Smooth muscle cell (in vitro differentiated cells): ENCODE measurements around the gene NRXN3. TPM values are rescaled to one million over a fixed set of nuclear protein-coding genes. Genes with fewer than 3 reads are reported as not detected.

Experiments used
- DNase-seq: peaks from one replicate; lab custom pipeline; 2025; ENCODE audit not compliant: unreplicated experiment; lab: John Stamatoyannopoulos, UW
- H2AFZ ChIP-seq: fragments of 200-600 bp; sonication (generic); 2 replicates; pipeline ENCODE4 v1.6.0; 2016; ENCODE audit warnings: antibody characterized with exemption, low read depth, mild to moderate bottlenecking
- H3F3A ChIP-seq: fragments of 200-600 bp; sonication (generic); 2 replicates; pipeline ENCODE4 v1.6.0; 2017; ENCODE audit warnings: antibody characterized with exemption, low read depth
- H3K27ac ChIP-seq: fragments of 200-600 bp; sonication (generic); 2 replicates; pipeline ENCODE4 v1.5.1; 2016; ENCODE audit warnings: low read depth, mild to moderate bottlenecking
- H3K27me3 ChIP-seq: fragments of 200-600 bp; sonication (generic); 2 replicates; pipeline ENCODE4 v1.6.1; 2016; ENCODE audit warnings: low read depth, mild to moderate bottlenecking
- H3K36me3 ChIP-seq: fragments of 200-600 bp; sonication (generic); 2 replicates; pipeline ENCODE4 v1.5.1; 2016; ENCODE audit warnings: low read depth
- H3K4me1 ChIP-seq: fragments of 200-600 bp; sonication (generic); 2 replicates; pipeline ENCODE4 v1.5.1; 2016; ENCODE audit warnings: low read depth
- H3K4me2 ChIP-seq: fragments of 200-600 bp; sonication (generic); 2 replicates; pipeline ENCODE4 v1.6.0; 2016; ENCODE audit warnings: mild to moderate bottlenecking
- H3K4me3 ChIP-seq: fragments of 200-600 bp; sonication (generic); 2 replicates; pipeline ENCODE4 v1.5.1; 2016; ENCODE audit warnings: mild to moderate bottlenecking
- H3K79me2 ChIP-seq: fragments of 200-600 bp; sonication (generic); 2 replicates; pipeline ENCODE4 v1.6.0; 2016; ENCODE audit warnings: low read depth, mild to moderate bottlenecking
- H3K9ac ChIP-seq: fragments of 200-600 bp; sonication (generic); 2 replicates; pipeline ENCODE4 v1.6.0; 2016; ENCODE audit warnings: low read depth
- H3K9me3 ChIP-seq: fragments of 200-600 bp; sonication (generic); replicated peaks from 2 replicates; pipeline ENCODE4 v1.5.1; 2016; ENCODE audit warnings: low read depth
- H4K20me1 ChIP-seq: fragments of 200-600 bp; sonication (generic); 2 replicates; pipeline ENCODE4 v1.6.0; 2016; ENCODE audit warnings: low read depth
- CTCF ChIP-seq: fragments of 200-600 bp; sonication (generic); IDR thresholded peaks from 2 replicates; pipeline ENCODE4 v1.5.1; 2017; ENCODE audit warnings: borderline replicate concordance, mild to moderate bottlenecking, antibody characterized with exemption; ENCODE audit not compliant: insufficient read depth, poor library complexity, severe bottlenecking
- WGBS: methylation state at CpG from one replicate; pipeline ENCODE4 v1.1.7; 2016; ENCODE audit warnings: low lambda C conversion rate; 5-methylcytosine and 5-hydroxymethylcytosine counted together
- polyA plus RNA-seq: library from polyadenylated mRNA; unstranded; fragments of >200 nt; fragmentation: Nextera tagmentation; extraction: Ambion mirVana; gene quantifications from 2 replicates; pipeline ENCODE4 v1.2.1, GENCODE V29; 2016
- total RNA-seq: library from RNA; depleted of rRNA; stranded (reverse); fragments of >200 nt; gene quantifications from 2 replicates; pipeline ENCODE4 v1.2.3, GENCODE V29; 2014

Gene NRXN3
- total and polyA plus RNA-seq, 2 experiments from 2014 or later: 1.2 to 7.0 TPM

- TF ChIP-seq CTCF: no peak
- no peak overlapping the region for H3K9ac ChIP-seq
- no peak for DNase-seq
- no peaks in the 10 kb centered on the region for H3K9me3 ChIP-seq
- no peak overlapping the region for H3K27ac ChIP-seq
- no peak overlapping the region for H3K4me3 ChIP-seq
- no peaks in the 10 kb centered on the region for H4K20me1 ChIP-seq
- no peaks in the 10 kb centered on the region for H3K36me3 ChIP-seq
- no peaks in the 10 kb centered on the region for H3F3A ChIP-seq
- H3K4me2 ChIP-seq: no peak overlapping the region
- no peaks in the 10 kb centered on the region for H3K79me2 ChIP-seq
- no peaks in the 10 kb centered on the region for H3K27me3 ChIP-seq
- no peak overlapping the region for H2AFZ ChIP-seq
- H3K4me1 ChIP-seq: peaks cover 5% of the 10 kb centered on the region
Observed at GRCh38 chr14:78713716-78714115, 543.5 kb downstream of the NRXN3 start.

- no peak overlapping the region for H3K9ac ChIP-seq
- no peaks in the 10 kb centered on the region for H4K20me1 ChIP-seq
- 94% methylated on average over 18 of the region's 18 CpGs for WGBS
- no peaks in the 10 kb centered on the region for H3K9me3 ChIP-seq
- H3K79me2 ChIP-seq: no peaks in the 10 kb centered on the region
- H3F3A ChIP-seq: no peaks in the 10 kb centered on the region
- H3K4me3 ChIP-seq: no peak overlapping the region
- H2AFZ ChIP-seq: no peak overlapping the region
- no peaks in the 10 kb centered on the region for H3K27me3 ChIP-seq
- no peak overlapping the region for H3K4me2 ChIP-seq
- H3K36me3 ChIP-seq: no peaks in the 10 kb centered on the region
- H3K4me1 ChIP-seq: peaks cover 3% of the 10 kb centered on the region
- TF ChIP-seq CTCF: no peak
- no peak for DNase-seq
- no peak overlapping the region for H3K27ac ChIP-seq
Observed at GRCh38 chr14:78714711-78715110, 544.5 kb downstream of the NRXN3 start.

GRCh38 chr14:78721756-78722480, 551.7 kb downstream of the NRXN3 start:
- Histone ChIP-seq H3K79me2 (no peaks in the 10 kb centered on the region), H3K36me3 (no peaks in the 10 kb centered on the region), H3K27ac (no peak overlapping the region), H4K20me1 (no peaks in the 10 kb centered on the region), H3K27me3 (no peaks in the 10 kb centered on the region), H3K4me1 (no peaks in the 10 kb centered on the region), H3K9ac (no peak overlapping the region), H3F3A (no peaks in the 10 kb centered on the region), H2AFZ (no peak overlapping the region), H3K4me3 (no peak overlapping the region), H3K9me3 (no peaks in the 10 kb centered on the region), H3K4me2 (no peak overlapping the region)
- no peak for TF ChIP-seq CTCF
- 85% methylated on average over 6 of the region's 6 CpGs for WGBS
- no peak for DNase-seq

GRCh38 chr14:78725086-78725485, 554.9 kb downstream of the NRXN3 start:
- no peaks in the 10 kb centered on the region for H3K9me3 ChIP-seq
- DNase-seq: no peak
- no peaks in the 10 kb centered on the region for H3K36me3 ChIP-seq
- H3K9ac ChIP-seq: no peak overlapping the region
- no peak overlapping the region for H3K27ac ChIP-seq
- H3K4me3 ChIP-seq: no peak overlapping the region
- no peaks in the 10 kb centered on the region for H3K27me3 ChIP-seq
- TF ChIP-seq CTCF: no peak
- no peak overlapping the region for H3K4me2 ChIP-seq
- H2AFZ ChIP-seq: no peak overlapping the region
- no peaks in the 10 kb centered on the region for H3K4me1 ChIP-seq
- no peaks in the 10 kb centered on the region for H4K20me1 ChIP-seq
- 88% methylated on average over 1 of the region's 1 CpG for WGBS
- no peaks in the 10 kb centered on the region for H3F3A ChIP-seq
- no peaks in the 10 kb centered on the region for H3K79me2 ChIP-seq
